Adrenal gland (tissue), 5 donors: ENCODE measurements around the gene TBC1D10A.

Source experiments
- CTCF ChIP-seq, 6 experiments: fragments of 450-650 bp in 4 of 6; fragments of 200-600 bp in 2 of 6; sonication (generic) in 1 of 6; IDR thresholded peaks; 1 replicate in 5 of 6; 2 replicates in 1 of 6; pipeline versions ENCODE4 v1.5.1 to v1.8.0; 2016 to 2021; ENCODE audit warnings: antibody characterized with exemption in 6 of 6, mild to moderate bottlenecking in 2 of 6, moderate library complexity in 1 of 6
- POLR2A ChIP-seq, 2 donors: fragments of 450-650 bp; IDR thresholded peaks; one replicate each; pipeline ENCODE4 v1.6.1; 2017; ENCODE audit warnings: antibody characterized with exemption in 2 of 2, mild to moderate bottlenecking in 2 of 2, moderate library complexity in 1 of 2
- donor health status: DM: no; HTN: no; CAD: no.

GRCh38 chr22:30295576-30295975 lies 31.2 kb downstream of the TBC1D10A start:
- no peak for TF ChIP-seq CTCF (IDR thresholded peaks at IDR 0.05)
- no peak for TF ChIP-seq POLR2A (IDR thresholded peaks at IDR 0.05)
